Cerebellar cortex (tissue), 1 donor: ENCODE results near the gene SH2D6.
A peak's percentile ranks its signal among the peaks of the same experiment; 100 is the strongest.
"Not testable (repeated sequence)": the region's sequence is repeated elsewhere in the genome, so short reads cannot be mapped to it uniquely, and the experiment has no call there.

Source experiments
- DNase-seq: peaks from one replicate; pipeline ENCODE4 v3.0.0-alpha.2; 2015; ENCODE audit warnings: low spot score

SH2D6 gene

DNA sequence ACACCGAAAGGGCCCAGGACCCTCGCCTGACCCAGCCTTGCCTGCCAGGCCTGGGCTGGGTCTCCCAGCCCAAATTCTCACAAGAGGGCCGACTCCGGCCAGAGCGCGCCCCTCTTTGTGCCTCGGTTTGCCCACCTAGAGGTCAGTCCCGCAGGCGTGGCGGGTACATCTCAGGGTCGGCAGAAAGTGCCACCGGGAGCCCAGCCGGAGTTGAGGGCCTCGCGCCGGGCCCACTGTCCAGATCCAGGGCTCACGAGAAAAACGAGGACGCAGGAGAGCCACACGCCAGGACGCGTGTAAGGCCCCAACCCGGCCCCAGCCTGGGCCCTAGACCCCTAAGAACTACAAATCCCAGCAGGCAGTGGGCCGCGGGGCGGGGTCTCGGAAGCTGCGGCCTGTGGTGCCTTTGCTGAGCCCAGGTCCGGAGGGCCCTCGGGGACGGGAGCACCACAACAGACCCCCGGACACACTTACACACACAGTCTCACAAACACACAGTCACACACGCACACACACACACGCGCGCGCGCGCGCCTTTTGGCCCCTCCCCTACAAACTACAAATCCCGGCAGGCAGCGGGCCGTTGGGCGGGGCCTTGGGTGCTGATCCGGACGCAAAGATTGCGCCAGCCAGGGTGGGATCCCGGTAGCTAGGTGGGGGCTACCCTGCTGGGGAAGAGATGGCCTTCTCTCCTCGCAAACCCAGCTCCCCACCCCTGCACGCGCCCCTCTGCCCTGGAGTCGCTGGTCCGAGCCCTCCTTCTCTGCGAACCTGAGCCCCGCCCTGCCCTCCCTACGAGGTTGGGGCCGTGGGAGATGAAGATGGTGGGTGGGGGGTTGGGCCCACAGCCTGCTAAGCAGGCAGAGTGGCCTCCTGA, at the start of gene SH2D6:
SH2D6 (plus strand) TSS at position 583 of the 877 bp plus-strand sequence. CDS start 10,752 bp downstream, outside the sequence.
- DNase-seq = peak; percentile 86

DNA sequence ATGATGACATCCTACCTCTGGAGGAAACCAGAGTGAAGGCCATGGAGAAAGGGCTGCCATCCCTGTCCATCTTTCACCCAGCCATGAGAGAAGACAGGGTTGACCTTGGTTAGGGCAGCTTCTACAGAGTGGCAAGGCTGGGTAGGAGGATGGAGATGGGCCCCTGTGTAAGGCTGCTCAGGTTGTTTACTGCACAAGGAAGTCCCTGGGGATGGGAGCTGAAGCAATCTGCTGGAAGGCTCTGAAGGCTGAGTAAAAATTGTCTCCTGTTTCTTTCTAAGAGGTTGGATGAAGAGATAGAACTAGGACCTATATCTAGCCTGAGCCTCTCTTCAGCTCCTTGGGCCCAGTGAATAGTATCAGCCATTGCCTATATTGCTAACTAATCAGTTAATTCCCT, 49.6 kb upstream of the SH2D6 start:
- DNase-seq = no peak

DNA sequence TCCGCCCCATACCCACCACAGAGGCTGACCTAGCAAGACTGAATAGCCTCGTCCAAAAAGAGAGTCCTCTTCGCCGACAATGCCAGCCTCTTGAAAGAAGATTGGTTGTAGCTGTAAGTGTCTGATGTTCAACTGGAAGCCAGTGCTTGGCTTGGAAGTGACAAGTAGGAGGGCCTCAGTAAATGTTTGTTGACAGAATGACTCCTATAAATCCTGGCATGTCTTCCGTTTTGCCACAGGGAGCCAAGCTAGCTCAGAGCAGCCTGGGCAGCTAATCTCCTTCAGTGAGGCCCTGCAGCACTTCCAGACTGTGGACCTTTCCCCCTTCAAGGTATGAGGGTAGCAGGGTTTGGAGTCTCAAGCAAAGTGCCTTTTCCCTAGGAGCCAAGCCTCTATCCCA, 49.0 kb upstream of the SH2D6 start:
- no peak for DNase-seq

DNA sequence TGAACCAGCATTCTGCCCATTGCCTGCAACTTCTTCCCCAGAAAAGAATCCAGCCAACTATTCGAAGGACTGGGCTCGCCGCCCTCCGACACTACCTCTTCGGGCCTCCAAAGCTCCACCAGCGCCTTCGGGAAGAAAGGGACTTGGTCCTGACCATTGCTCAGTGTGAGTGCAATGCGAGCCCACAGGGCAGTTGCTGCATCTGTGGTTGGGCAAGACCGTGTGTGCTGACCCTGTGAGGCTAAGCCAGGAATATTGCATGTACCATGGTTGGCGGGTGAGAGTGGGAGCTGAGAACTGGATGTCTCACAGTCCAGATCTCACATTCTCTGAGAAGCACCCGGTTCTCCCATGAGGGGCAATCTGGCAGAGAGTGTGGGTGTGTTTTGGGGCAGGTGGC, 47.5 kb upstream of the SH2D6 start:
- no peak for DNase-seq

DNA sequence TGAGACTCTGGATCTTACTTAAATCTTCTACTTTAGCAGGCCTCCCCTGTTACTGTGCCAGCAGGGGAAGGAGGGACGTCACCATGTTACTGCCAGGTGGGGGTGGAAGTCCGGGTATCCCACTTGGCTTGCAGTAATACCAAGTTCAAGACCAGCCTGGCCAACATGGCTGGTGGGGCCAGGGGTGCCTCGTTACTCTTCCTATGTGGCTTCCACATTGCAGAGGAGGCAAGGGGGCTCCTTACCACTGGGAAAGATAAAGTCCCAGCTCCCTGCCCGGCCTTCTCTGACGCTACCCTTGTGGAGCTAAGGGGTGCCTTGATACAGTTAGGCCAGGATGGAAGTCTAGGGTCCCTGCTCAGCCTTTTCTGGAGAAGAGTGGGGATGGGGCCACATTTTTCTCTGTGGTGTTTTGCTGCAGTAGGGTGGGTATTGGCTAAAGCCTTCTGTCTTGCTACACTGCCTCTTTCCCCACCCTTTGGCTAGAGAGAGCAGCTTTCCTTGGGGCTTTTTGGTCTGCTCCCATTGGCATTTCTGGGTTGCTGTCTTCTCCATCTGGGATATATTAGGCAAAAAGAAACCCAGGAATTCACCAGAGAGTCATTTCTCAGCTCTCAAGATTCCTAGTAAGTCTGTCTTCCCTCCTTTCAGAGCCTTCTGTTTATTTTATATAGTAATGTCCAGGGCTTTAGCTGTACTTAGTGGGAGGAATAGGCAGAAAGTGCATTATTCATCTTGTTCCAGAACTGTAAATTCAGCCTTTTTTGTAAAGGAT, 42.0 kb upstream of the SH2D6 start:
- no peak for DNase-seq

DNA sequence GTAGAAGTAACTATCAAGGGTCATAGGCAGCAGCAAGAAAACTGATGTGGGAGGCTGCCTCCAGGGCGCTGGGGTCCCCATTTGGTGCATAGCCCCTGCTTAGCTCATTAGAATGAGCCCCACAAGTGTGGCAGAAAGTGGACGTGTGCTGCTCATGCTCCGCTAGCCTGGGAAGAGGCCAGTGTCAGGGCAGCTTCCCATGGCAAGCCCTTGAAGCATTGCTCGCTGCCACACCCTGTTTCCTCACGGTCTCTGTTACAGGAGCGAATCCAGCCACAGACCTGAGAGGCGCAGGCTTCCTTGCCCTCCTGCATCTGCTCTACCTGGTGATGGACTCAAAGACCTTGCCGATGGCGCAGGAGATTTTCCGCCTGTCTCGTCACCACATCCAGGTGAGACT, 41.4 kb upstream of the SH2D6 start:
- no peak for DNase-seq

DNA sequence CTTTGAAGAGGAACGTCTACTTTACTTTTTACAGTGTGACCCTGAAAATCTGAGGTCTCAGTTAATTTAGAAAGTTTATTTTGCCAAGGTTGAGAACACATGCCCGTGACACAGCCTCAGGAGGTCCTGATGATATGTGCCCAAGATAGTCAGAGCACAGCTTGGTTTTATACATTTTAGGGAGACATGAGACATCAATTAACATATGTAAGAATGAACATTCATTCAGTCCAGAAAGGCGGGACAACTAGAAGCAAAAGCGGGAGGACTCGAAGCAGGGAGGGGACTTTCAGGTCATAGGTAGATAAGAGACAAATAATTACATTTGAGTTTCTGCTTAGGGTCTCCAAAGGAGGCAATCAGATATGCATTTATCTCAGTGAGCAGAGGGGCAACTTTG, 40.3 kb upstream of the SH2D6 start:
- DNase-seq = no peak

DNA sequence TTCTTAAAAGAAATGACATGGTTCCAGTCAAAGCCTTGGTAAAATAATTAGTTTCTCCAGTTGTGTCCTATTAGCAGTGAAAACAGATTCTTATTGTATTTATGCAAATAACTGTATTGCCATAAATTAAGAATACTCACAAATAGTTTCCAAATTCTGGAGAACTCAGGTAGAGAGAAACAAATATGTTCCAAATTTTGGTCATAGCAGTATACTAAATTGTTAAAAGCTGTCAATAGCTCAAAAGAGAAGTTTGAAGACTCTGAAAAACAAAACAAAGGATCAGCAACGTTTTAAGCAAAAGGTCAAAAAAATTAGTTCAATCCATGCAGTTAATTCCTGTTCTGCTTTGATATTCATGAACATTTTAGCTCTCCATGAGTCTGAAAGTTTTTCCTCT, 38.5 kb upstream of the SH2D6 start:
- no peak for DNase-seq

DNA sequence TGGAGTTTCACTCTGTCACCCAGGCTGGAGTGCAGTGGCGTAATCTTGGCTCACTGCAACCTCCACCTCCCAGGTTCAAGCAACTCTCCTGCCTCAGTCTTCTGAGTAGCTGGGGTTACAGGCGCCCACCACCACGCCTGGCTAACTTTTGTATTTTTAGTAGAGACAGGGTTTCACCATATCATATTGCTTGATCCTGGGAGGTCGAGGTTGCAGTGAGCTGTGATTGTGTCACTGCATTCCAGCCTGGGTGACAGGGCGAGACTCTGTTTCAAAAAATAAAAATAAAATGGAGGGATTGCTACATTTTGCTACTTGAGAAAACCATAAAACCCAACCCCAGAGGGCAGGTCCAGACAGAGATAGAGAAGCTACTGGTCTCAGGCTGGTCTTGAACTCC, 35.4 kb upstream of the SH2D6 start:
- DNase-seq = not testable (repeated sequence)

DNA sequence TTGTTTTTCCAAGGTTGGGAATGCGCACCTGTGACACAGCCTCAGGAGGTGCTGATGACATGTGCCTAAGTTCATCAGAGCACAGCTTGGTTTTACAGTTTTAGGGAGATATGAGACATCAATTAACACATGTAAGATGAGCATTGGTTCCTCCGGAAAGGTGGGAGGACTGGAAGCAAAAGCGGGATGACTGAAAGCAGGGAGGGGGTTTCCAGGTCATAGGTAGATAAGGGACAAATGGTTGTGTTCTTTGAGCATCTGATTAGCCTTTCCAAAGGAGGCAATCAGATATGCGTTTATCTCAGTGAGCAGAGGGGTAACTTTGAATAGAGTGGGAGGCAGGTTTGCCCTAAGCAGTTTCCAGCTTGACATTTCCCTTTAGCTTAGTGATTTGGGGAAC, 34.7 kb upstream of the SH2D6 start:
- no peak for DNase-seq

DNA sequence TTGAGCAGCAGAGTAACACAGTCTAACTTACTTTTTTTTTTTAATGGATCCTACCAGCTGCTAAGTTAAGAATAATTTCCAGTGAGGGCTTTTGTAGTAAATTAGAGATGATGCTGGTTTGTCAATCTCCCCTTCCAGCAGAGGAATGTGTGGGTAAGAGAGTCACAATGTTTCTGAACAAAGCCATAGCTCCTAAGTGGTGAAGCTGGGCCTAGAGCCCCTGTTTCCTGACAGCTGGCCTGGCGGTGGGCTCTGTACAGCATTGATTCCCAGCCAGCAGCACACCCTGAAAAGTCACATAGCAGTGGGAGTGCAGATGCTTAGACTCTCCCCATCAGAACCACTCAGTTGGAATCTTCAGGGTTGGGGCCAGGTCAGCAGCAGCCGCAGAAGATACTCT, 32.8 kb upstream of the SH2D6 start:
- no peak for DNase-seq

DNA sequence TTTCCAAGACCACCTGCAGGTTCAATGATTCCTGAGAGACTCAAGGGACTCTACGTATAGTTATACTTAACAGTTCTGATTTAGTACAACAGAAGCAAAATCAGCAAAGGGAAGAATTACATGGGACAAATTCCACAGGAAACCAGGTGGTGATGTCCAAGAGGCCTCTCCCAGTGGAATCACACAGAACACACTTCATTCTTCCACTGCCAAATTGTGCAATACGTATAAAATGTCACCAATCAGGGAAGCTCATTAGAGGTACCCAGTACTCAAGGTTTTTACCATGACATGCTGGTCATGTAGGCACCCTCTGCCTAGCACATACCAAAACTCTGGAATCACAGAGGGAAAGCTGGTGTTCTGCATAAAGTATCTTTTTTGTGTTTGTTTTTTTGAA, 30.8 kb upstream of the SH2D6 start:
- DNase-seq = no peak

DNA sequence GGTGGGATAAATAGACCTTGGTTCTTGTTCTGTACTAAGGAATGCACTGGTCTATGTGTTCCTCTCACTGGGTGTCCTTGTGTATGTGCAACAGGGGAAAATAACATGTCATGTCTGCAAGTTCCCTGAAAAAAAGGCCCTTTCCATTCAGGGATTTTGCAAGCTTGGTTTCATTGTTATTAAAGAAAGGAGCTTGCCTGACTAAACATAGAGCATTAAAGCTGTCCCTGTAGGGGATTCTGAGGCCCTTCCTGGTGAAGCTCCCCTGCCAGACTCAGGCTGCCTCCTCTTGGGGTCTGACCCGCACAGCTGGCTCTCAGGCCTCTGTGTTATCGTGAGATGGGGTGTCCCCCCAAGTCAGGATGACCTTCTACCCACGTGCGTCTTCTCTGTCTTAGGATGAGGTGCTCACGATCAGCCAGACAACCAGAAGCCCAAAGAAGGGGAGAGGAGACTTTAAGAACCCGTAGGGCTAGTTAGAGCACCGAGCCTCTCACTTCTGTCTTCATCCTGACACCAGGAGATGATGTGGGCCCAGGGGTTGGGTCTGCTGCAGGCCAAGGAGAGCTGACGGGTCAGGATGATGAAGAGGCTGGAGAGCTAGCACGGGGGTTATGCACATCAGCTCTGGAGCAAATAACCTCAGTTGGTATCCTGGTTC, 29.5 kb upstream of the SH2D6 start:
- no peak for DNase-seq

DNA sequence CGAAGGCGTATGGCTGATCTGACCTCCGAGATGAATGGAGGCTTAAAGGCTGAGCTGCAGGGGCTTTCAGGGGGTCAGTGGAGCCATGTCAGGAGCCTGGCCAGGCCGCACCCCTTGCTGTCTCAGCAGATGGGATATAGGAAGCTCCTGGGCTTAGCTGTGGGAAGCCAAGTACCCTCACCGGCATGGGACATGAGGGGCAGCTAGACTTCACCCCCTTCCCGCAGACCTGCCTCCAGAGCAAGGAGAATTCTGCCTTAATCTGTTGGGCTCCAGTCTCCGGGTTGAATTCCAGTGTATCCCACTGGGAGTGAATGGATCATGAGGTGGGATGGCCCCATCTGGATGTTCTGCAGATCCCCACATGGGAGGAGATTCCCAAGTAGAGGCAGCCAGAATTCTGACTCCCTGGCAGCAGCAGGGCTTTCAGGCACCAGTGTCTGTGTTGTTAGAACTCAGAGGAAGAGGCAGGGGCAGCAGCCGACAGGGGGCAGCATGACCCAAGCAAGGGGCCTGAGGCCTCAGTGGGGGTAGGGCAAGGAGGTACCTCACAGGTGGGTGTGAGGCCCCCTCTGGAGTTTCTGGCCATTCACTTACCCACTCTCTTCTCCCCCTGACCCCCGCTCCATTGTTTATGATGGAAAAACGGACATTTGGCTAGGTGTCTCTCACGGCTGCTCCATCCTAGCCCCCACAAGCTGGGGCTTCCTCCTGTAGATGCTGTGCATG, 27.4 kb upstream of the SH2D6 start:
- DNase-seq = peak; percentile 37

DNA sequence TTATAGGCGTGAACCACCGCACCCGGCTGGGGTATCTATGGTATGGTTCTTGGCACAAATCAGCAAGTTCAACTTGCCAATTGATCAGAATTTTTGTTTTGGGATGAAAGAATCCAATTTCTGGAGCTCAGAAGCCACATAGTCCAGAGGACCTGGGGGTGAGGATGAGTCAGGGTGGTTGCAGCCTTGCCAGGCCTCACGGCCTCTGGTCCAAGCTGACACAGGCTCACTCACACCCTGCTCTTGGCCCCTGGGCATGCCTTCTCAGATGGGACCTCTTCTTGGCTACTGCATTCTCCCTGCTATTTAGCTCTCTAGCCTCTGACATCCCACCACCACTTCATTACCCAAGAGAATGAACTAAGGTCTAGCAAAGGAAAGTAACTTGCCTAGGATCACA, 24.7 kb upstream of the SH2D6 start:
- DNase-seq = no peak

DNA sequence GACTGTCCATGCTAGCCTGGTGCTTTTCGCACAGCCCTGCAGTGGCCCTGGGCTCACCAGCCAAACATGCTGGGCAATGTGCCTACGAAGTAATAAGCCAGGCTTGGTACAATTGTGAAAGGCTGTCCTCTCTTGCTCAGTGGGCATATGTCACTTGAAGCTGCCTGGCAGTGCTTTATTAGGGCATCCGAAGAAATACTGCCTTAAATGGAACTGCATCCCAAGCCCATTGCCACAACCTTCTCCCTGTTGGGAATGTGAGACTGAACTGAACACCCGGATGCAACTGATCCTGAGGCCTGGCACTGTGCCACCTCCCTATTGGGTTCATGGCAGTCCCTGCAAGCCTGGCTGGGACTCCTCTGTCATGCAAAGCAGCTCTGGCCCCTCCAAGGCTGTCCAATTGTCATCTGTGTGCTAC, 24.2 kb upstream of the SH2D6 start:
- DNase-seq = peak; percentile 91

DNA sequence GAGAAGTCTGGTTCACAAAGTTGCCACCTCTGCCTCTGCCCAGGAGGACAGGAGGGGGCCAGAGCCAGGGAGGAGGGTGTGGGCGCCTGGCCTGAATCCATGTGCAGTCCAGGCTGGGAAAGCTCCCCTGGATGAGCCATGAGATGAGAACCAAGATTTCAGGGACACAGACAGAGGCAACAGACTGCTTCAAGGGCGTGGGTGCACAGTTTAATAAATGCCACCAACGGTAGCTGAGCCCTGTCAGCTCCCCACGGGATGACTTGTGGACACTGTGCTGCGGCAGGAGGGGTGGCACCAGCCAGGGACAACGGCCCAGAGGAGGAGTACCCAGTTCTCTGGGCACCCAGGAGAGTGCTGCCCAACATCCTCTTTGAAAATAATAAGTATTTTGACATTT, 23.5 kb upstream of the SH2D6 start:
- no peak for DNase-seq

DNA sequence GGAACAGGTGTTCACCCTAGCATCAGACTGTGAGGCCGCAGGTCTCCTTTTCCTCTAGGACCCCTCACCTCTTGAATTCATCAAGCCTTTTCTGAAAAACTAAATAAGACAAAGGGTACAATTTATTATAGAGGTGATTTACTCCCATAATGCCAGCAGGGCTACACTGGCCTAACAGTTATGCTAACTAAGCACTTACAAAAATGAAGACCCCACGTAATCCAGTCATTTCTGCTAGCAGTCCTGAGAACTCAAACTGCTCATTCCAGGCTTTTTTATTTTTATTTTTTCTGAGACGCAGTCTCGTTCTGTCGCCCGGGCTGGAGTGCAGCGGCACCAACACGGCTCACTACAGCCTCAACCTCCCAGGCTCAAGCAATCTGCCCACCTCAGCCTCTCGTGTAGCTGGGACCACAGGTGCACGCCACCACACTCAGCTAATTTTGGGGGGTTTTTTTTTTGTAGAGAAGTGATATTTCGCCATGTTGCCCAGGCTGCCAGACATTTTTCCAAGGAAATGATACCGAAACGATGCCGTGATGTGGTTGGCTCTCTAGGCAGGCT, 22.5 kb upstream of the SH2D6 start:
- no peak for DNase-seq

DNA sequence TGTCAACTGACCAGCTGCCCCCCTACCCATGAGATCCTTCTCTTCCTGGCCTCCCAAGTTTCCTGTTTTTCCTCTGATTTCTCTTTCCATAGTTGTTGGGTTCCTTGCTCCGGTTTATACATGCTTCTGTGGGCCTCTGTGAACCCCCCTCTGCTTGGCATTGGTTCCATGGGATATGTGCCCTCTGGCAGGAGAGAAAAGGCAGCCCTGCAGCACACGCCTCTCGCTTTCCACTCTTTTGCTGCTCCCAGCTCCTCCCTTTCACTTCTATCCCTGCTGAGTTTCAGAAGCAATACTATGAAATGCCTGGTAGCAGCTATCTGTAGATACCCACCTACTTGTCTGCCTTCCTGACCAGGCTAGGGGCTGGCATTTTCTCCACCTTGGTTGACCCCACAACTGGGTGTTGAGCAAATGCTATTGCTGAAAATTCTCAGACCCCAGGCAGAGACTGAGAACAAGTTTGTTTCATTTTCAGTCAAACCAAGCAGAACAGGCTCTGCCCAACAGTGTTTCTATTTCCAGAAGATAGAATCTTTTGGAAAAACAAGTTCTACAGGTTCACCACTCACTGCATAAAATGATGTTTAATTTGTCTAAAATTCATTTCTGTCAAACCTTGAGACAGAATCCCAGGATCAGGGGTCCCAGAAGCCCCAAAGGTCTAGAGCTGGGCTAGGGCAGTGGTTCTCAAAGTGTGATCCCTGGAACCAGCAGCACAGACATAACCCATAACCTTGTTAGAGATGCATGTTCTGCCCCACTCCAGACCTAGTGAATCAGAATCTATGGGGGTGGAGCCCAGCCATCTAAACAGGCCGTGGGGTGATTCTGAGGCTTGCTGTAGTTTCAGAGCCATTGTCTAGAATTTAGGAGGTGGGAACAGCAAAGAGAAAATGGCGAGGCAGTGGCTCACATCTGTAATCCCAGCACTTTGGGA, 21.7 kb upstream of the SH2D6 start:
- no peak for DNase-seq

DNA sequence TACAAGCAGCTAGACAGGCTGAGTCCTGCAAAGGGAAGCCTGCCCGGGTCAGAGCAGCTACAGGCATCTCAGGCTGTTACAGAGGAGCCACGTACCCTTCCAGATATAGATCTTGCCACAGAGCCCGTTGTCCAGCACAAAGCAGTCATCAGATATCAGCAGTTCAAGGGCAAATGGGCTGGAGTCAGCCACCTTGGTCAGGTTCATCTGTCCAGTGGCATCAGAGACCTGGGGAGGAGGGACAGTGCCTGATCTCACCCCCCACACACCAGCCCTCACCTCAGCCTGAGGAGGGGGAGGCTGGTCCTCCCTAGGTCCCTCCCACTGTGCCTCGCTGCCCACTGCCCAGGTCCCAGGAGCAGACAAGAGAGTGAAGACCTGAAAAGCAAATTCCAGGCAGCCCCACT, 20.6 kb upstream of the SH2D6 start:
- no peak for DNase-seq
